Stomach smooth muscle (tissue), 2 donors: ENCODE results near the gene ITIH2.
"Not testable (repeated sequence)": the region's sequence is repeated elsewhere in the genome, so short reads cannot be mapped to it uniquely, and the experiment has no call there.

ENCODE experiments used
- H3K27ac ChIP-seq: one replicate; pipeline ENCODE4 v1.7.0; 2013; ENCODE audit warnings: mild to moderate bottlenecking, low read length, inconsistent platforms
- H3K27me3 ChIP-seq, 2 donors: one replicate each; pipeline ENCODE4 v1.7.0; 2013; ENCODE audit warnings: low read length in 2 of 2; ENCODE audit not compliant: insufficient read depth in 2 of 2, control insufficient read depth in 1 of 2
- H3K36me3 ChIP-seq, 2 donors: one replicate each; pipeline ENCODE4 v1.7.0; 2013; ENCODE audit warnings: low read length in 2 of 2; ENCODE audit not compliant: control insufficient read depth in 2 of 2, insufficient read depth in 2 of 2
- H3K4me1 ChIP-seq: one replicate; pipeline ENCODE4 v1.7.0; 2013; ENCODE audit warnings: low read length; ENCODE audit not compliant: control insufficient read depth, insufficient read depth
- H3K4me3 ChIP-seq, 2 donors: one replicate each; pipeline ENCODE4 v1.7.0; 2013; ENCODE audit warnings: low read length in 2 of 2
- H3K9ac ChIP-seq, 2 donors: one replicate each; pipeline ENCODE4 v1.7.0; 2013; ENCODE audit warnings: low read length in 2 of 2, mild to moderate bottlenecking in 1 of 2
- H3K9me3 ChIP-seq, 2 donors: one replicate each; pipeline ENCODE4 v1.7.0; 2013; ENCODE audit warnings: low read length in 2 of 2; ENCODE audit not compliant: control insufficient read depth in 2 of 2
- donor health status: healthy.
- donor health status: Pancreatic carcinoma.

ITIH2 gene

GRCh38 chr10:7750222-7750621, 47.1 kb downstream of the ITIH2 start:
- Histone ChIP-seq H3K9me3 (no peaks in the 10 kb centered on the region), H3K27ac (no peak overlapping the region), H3K9ac (no peak overlapping the region), H3K4me1 (no peaks in the 10 kb centered on the region), H3K4me3 (no peak overlapping the region), H3K36me3 (peaks cover 16 to 25% of the 10 kb centered on the region in 2 donors), H3K27me3 (no peaks in the 10 kb centered on the region)

DNA sequence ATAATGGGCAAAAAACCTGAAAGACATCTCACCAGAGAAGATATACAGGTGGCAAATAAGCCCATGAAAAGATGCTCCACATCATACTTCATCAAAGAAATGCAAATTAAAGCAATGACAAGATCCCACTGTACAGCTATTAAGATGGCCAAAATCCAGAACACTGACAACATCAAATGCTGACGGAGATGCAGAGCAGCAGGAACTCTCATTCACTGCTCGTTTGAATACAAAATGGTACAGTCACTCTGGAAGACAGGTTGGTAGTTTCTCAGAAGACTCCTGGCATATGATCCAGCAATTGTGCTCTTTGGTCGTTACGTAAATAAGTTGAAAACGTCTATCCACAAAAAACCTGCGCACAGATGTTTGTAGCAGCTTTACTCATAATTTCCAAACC, 49.1 kb downstream of the ITIH2 start:
- Histone ChIP-seq H3K36me3 (peaks cover 17 to 33% of the 10 kb centered on the region in 2 donors), H3K4me3 (no peak overlapping the region), H3K27me3 (no peaks in the 10 kb centered on the region), H3K4me1 (no peaks in the 10 kb centered on the region), H3K27ac (no peak overlapping the region), H3K9me3 (no peaks in the 10 kb centered on the region), H3K9ac (no peak overlapping the region)

GRCh38 chr10:7755103-7755502, 52.0 kb downstream of the ITIH2 start:
- H3K4me3 ChIP-seq = no peak overlapping the region
- no peaks in the 10 kb centered on the region for H3K9me3 ChIP-seq
- no peaks in the 10 kb centered on the region for H3K4me1 ChIP-seq
- peaks cover 27 to 32% of the 10 kb centered on the region in 2 donors for H3K36me3 ChIP-seq
- no peak overlapping the region for H3K27ac ChIP-seq
- no peaks in the 10 kb centered on the region for H3K27me3 ChIP-seq
- H3K9ac ChIP-seq = no peak overlapping the region

GRCh38 chr10:7756360-7756992, 53.4 kb downstream of the ITIH2 start:
- H3K4me1 ChIP-seq = no peaks in the 10 kb centered on the region
- no peaks in the 10 kb centered on the region for H3K9me3 ChIP-seq
- H3K27ac ChIP-seq = no peak overlapping the region
- H3K27me3 ChIP-seq = no peaks in the 10 kb centered on the region
- H3K36me3 ChIP-seq = peaks cover 27 to 34% of the 10 kb centered on the region in 2 donors
- H3K9ac ChIP-seq = no peak overlapping the region
- no peak overlapping the region for H3K4me3 ChIP-seq

DNA sequence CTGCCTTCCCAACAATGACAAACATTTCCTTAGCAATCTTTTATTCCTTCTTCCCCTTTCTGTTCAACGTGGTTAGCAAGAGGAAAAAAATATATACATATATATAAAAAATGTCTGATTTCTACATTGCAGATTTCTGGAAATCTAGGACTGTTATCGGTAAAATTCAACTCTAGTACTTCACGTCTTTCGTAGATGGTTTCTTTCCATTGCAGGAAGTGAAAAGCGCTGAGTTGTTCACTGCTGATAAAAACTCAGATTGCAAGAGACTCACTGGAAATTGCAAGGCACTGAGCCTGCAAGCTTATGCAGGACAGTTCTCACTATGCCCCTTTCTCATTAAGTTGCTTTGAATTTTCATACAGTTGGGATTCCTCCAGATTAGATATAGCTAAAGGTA, 60.8 kb downstream of the ITIH2 start:
- Histone ChIP-seq H3K9me3 (no peaks in the 10 kb centered on the region), H3K27ac (no peak overlapping the region), H3K4me1 (no peaks in the 10 kb centered on the region), H3K9ac (no peak overlapping the region), H3K27me3 (no peaks in the 10 kb centered on the region), H3K36me3 (peaks cover 27 to 36% of the 10 kb centered on the region in 2 donors), H3K4me3 (no peak overlapping the region)

DNA sequence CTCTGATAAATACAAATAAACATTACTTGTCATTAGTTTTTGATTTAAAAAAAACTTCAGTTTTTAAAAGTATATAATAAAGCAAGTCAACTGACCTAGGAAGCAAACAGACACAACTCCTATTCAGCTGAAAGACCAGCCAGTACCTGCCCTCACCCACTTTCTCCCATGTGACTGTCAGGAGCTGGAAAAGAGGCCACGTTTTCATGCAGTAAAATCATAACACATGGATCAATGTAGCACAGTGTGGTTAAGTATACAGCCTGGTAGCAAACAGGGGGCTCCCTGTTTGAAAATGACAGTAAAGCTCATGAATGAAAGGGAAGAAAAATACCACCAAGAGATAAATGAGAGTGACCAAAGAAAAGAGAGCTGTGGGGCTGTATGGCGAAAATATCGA, 63.1 kb downstream of the ITIH2 start:
- H3K9ac ChIP-seq = no peak overlapping the region
- H3K9me3 ChIP-seq = no peaks in the 10 kb centered on the region
- peaks cover 31 to 34% of the 10 kb centered on the region in 2 donors for H3K36me3 ChIP-seq
- no peaks in the 10 kb centered on the region for H3K4me1 ChIP-seq
- H3K27me3 ChIP-seq = no peaks in the 10 kb centered on the region
- H3K27ac ChIP-seq = no peak overlapping the region
- no peak overlapping the region for H3K4me3 ChIP-seq

DNA sequence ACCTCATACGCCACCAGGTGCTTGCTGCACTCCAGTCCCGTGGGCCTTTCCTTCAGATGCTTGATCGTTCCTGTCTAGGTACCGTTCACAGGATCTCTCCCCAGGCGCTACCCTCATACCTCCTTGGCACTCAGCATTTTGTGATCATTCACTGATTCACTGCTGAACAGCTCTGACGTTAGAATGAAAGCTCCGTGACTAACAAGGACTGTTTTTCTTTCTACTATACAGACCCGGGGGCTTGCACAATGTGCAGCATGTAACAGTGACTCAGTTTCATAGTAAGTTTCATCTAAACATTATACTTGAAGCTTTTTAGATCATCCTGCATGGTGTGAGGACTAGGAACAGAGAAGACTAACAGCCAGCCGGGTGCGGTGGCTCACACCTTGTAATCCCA, 64.1 kb downstream of the ITIH2 start:
- no peak overlapping the region for H3K4me3 ChIP-seq
- H3K27me3 ChIP-seq = no peaks in the 10 kb centered on the region
- no peak overlapping the region for H3K27ac ChIP-seq
- no peak overlapping the region for H3K9ac ChIP-seq
- no peaks in the 10 kb centered on the region for H3K9me3 ChIP-seq
- H3K36me3 ChIP-seq = peaks cover 27 to 32% of the 10 kb centered on the region in 2 donors
- no peaks in the 10 kb centered on the region for H3K4me1 ChIP-seq

GRCh38 chr10:7768417-7768816, 65.3 kb downstream of the ITIH2 start:
- H3K4me1 ChIP-seq = no peaks in the 10 kb centered on the region
- no peaks in the 10 kb centered on the region for H3K9me3 ChIP-seq
- no peaks in the 10 kb centered on the region for H3K27me3 ChIP-seq
- no peak overlapping the region for H3K27ac ChIP-seq
- peaks cover 26 to 30% of the 10 kb centered on the region in 2 donors for H3K36me3 ChIP-seq
- H3K4me3 ChIP-seq = no peak overlapping the region
- no peak overlapping the region for H3K9ac ChIP-seq

DNA sequence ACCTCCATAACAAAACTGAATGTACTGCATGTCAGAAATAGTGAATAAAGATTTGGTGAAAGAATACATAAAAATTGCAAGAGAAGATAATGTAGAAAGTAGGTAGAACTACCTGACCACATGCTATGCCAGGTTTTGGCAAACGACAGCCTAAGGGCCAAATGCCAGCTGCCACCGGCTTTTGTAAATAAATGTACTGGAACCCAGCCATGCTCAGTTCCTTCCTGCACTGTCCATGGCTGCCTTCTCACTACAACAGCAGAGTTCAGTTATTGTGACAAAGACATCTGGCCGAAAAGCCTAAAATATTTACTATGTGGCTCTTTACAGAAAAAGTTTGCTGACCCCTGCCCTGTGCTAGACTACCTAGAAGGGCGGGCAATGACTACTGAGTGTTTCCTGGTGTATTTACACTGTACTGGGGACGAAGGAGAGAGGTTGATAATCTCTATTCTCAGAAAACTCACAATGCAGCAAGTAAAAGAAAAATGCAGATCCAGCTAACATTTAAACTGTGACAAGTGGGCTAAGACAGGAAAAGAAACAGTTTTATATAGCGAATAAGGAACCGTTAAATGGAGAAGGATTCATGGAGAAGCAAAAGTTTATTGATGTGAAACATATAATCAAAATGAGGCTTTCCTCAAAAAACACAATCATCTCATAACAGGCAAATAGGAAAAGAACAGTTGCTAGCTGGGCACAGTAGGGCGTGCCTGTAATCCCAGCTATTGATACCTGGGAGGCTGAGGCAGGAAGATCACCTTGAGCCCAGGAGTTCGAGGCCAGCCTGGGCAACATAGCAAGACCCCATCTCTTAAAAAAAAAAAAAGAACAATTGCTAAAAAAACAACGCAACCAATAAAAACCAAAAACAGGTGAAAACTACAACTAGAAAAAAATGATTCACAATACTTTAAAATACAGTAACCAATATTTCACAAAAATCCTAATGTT, 71.0 kb downstream of the ITIH2 start:
- Histone ChIP-seq H3K27ac (no peak overlapping the region), H3K4me1 (no peaks in the 10 kb centered on the region), H3K36me3 (peaks cover 32 to 33% of the 10 kb centered on the region in 2 donors), H3K4me3 (no peak overlapping the region), H3K9me3 (no peaks in the 10 kb centered on the region), H3K9ac (no peak overlapping the region), H3K27me3 (no peaks in the 10 kb centered on the region)

GRCh38 chr10:7776777-7777176, 73.7 kb downstream of the ITIH2 start:
- H3K9ac ChIP-seq = no peak overlapping the region
- H3K27ac ChIP-seq = no peak overlapping the region
- H3K36me3 ChIP-seq = peaks cover 32% of the 10 kb centered on the region in 2 donors
- no peak overlapping the region for H3K4me3 ChIP-seq
- H3K9me3 ChIP-seq = no peaks in the 10 kb centered on the region
- H3K4me1 ChIP-seq = no peaks in the 10 kb centered on the region
- no peaks in the 10 kb centered on the region for H3K27me3 ChIP-seq

- peaks cover 14 to 16% of the 10 kb centered on the region in 2 donors for H3K36me3 ChIP-seq
- not testable (repeated sequence) for H3K9me3 ChIP-seq, H3K4me1 ChIP-seq, H3K27ac ChIP-seq, H3K4me3 ChIP-seq, H3K27me3 ChIP-seq, H3K9ac ChIP-seq
Observed at GRCh38 chr10:7782194-7782593, 79.1 kb downstream of the ITIH2 start.
